Measurements from ENCODE around the gene GABRG3.

GRCh38 chr15:27342991-27343390, 372.0 kb downstream of the GABRG3 start:
- TF ChIP-seq CTCF (IDR thresholded peaks at IDR 0.05; ENCODE audit: insufficient read depth, low read length, poor library complexity, severe bottlenecking) (no peak), EZH2phosphoT487 (conservative IDR thresholded peaks at IDR 0.05; ENCODE audit: low read length) (no peak)
